ES-I3 (cell line): ENCODE data around the gene STIM1.

ENCODE experiments used
- H3K36me3 ChIP-seq: 2 replicates; pipeline ENCODE4 v1.6.1; 2013; ENCODE audit warnings: mild to moderate bottlenecking, low read length, control low read depth, moderate library complexity; ENCODE audit not compliant: insufficient read depth
- H3K4me1 ChIP-seq: 2 replicates; pipeline ENCODE4 v1.6.1; 2013; ENCODE audit warnings: mild to moderate bottlenecking, control low read depth, low read length; ENCODE audit not compliant: insufficient read depth
- H3K9ac ChIP-seq: 2 replicates; pipeline ENCODE4 v1.6.1; 2013; ENCODE audit warnings: low read depth, mild to moderate bottlenecking, low read length, moderate library complexity
- H3K9me3 ChIP-seq: 2 replicates; pipeline ENCODE4 v1.6.1; 2013; ENCODE audit warnings: mild to moderate bottlenecking, low read length, moderate library complexity; ENCODE audit not compliant: control insufficient read depth, insufficient read depth

STIM1 gene

GRCh38 chr11:3958281-3958680 lies 102.8 kb downstream of the STIM1 start:
- Histone ChIP-seq H3K4me1 (no peaks in the 10 kb centered on the region), H3K36me3 (no peaks in the 10 kb centered on the region), H3K9me3 (no peaks in the 10 kb centered on the region), H3K9ac (no peak overlapping the region)

GRCh38 chr11:3959015-3959902 lies 103.8 kb downstream of the STIM1 start:
- Histone ChIP-seq H3K36me3 (no peaks in the 10 kb centered on the region), H3K9me3 (no peaks in the 10 kb centered on the region), H3K4me1 (no peaks in the 10 kb centered on the region), H3K9ac (no peak overlapping the region)

GRCh38 chr11:3959903-3960265 lies 104.4 kb downstream of the STIM1 start:
- H3K4me1 ChIP-seq = no peaks in the 10 kb centered on the region
- no peaks in the 10 kb centered on the region for H3K9me3 ChIP-seq
- H3K36me3 ChIP-seq = no peaks in the 10 kb centered on the region
- H3K9ac ChIP-seq = no peak overlapping the region

GRCh38 chr11:3962406-3962840 lies 107.0 kb downstream of the STIM1 start:
- no peak overlapping the region for H3K9ac ChIP-seq
- H3K9me3 ChIP-seq = no peaks in the 10 kb centered on the region
- no peaks in the 10 kb centered on the region for H3K4me1 ChIP-seq
- H3K36me3 ChIP-seq = no peaks in the 10 kb centered on the region

- Histone ChIP-seq H3K9me3 (no peaks in the 10 kb centered on the region), H3K36me3 (no peaks in the 10 kb centered on the region), H3K4me1 (no peaks in the 10 kb centered on the region), H3K9ac (no peak overlapping the region)
Measured at GRCh38 chr11:3964056-3964455, 108.6 kb downstream of the STIM1 start.

GRCh38 chr11:3964935-3965604 lies 109.6 kb downstream of the STIM1 start:
- Histone ChIP-seq H3K9me3 (no peaks in the 10 kb centered on the region), H3K4me1 (no peaks in the 10 kb centered on the region), H3K9ac (no peak overlapping the region), H3K36me3 (no peaks in the 10 kb centered on the region)

GRCh38 chr11:3967695-3968094 lies 112.2 kb downstream of the STIM1 start:
- Histone ChIP-seq H3K4me1 (no peaks in the 10 kb centered on the region), H3K9me3 (no peaks in the 10 kb centered on the region), H3K36me3 (no peaks in the 10 kb centered on the region), H3K9ac (no peak overlapping the region)

GRCh38 chr11:3969200-3969599 lies 113.7 kb downstream of the STIM1 start:
- no peak overlapping the region for H3K9ac ChIP-seq
- H3K4me1 ChIP-seq = no peaks in the 10 kb centered on the region
- H3K9me3 ChIP-seq = no peaks in the 10 kb centered on the region
- H3K36me3 ChIP-seq = no peaks in the 10 kb centered on the region

- H3K9me3 ChIP-seq = no peaks in the 10 kb centered on the region
- no peaks in the 10 kb centered on the region for H3K36me3 ChIP-seq
- no peaks in the 10 kb centered on the region for H3K4me1 ChIP-seq
- H3K9ac ChIP-seq = no peak overlapping the region
Measured at GRCh38 chr11:3969613-3970012, 114.1 kb downstream of the STIM1 start.

- Histone ChIP-seq H3K9ac (no peak overlapping the region), H3K9me3 (no peaks in the 10 kb centered on the region), H3K4me1 (no peaks in the 10 kb centered on the region), H3K36me3 (no peaks in the 10 kb centered on the region)
Measured at GRCh38 chr11:3970108-3970507, 114.6 kb downstream of the STIM1 start.

- Histone ChIP-seq H3K36me3 (no peaks in the 10 kb centered on the region), H3K9me3 (no peaks in the 10 kb centered on the region), H3K9ac (no peak overlapping the region), H3K4me1 (no peaks in the 10 kb centered on the region)
Measured at GRCh38 chr11:3971756-3972404, 116.4 kb downstream of the STIM1 start.

- no peaks in the 10 kb centered on the region for H3K4me1 ChIP-seq
- no peaks in the 10 kb centered on the region for H3K9me3 ChIP-seq
- H3K9ac ChIP-seq = no peak overlapping the region
- H3K36me3 ChIP-seq = no peaks in the 10 kb centered on the region
Measured at GRCh38 chr11:3972431-3972830, 117.0 kb downstream of the STIM1 start.

GRCh38 chr11:3977078-3977477 lies 121.6 kb downstream of the STIM1 start:
- Histone ChIP-seq H3K9me3 (no peaks in the 10 kb centered on the region), H3K9ac (no peak overlapping the region), H3K4me1 (no peaks in the 10 kb centered on the region), H3K36me3 (no peaks in the 10 kb centered on the region)

- no peaks in the 10 kb centered on the region for H3K9me3 ChIP-seq
- H3K4me1 ChIP-seq = no peaks in the 10 kb centered on the region
- H3K36me3 ChIP-seq = no peaks in the 10 kb centered on the region
- H3K9ac ChIP-seq = no peak overlapping the region
Measured at GRCh38 chr11:3981084-3981633, 125.7 kb downstream of the STIM1 start.
